ENCODE results near the gene BBX.

BBX gene

DNA sequence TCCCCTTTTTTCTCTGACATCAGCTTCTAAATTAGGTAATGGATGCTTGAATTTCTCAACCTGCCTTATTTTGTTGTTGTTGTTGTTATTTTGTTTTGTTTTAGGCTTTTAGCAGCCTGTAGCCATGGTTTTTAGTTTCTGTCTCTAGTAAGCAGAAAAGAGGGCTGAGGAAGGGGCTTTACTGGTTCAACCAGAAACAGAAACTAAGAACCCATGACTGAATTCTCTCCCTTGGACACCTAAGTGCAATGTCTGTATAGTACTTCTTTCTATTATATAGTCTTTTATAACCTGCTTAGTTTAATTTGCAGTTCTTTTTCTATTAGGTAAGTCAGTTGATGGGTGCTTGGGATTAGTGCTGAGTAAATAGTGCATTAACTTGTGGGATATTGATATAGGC, 129.0 kb downstream of the BBX start:
- H3K27me3 ChIP-seq: no peaks in the 10 kb centered on the region
- DNase-seq: no peak
- H3K4me3 ChIP-seq (ENCODE audit: low read depth, low read length): no peak overlapping the region
- no peak for TF ChIP-seq CTCF (IDR thresholded peaks at IDR 0.05; ENCODE audit: low read depth, low read length)
- no peaks in the 10 kb centered on the region for H3K9me3 ChIP-seq
- no peaks in the 10 kb centered on the region for H3K36me3 ChIP-seq
- peaks cover 2% of the 10 kb centered on the region; the same call in 1 of the 2 replicates for H3K4me1 ChIP-seq

- H3K9me3 ChIP-seq: no peaks in the 10 kb centered on the region
- TF ChIP-seq CTCF (IDR thresholded peaks at IDR 0.05; ENCODE audit: low read depth, low read length): no peak
- H3K27me3 ChIP-seq: no peaks in the 10 kb centered on the region
- no peaks in the 10 kb centered on the region for H3K36me3 ChIP-seq
- DNase-seq: no peak
- no peaks in the 10 kb centered on the region for H3K4me1 ChIP-seq
- no peak overlapping the region for H3K4me3 ChIP-seq (ENCODE audit: low read depth, low read length)
Measured at GRCh38 chr3:107654218-107654617, 131.5 kb downstream of the BBX start.

DNA sequence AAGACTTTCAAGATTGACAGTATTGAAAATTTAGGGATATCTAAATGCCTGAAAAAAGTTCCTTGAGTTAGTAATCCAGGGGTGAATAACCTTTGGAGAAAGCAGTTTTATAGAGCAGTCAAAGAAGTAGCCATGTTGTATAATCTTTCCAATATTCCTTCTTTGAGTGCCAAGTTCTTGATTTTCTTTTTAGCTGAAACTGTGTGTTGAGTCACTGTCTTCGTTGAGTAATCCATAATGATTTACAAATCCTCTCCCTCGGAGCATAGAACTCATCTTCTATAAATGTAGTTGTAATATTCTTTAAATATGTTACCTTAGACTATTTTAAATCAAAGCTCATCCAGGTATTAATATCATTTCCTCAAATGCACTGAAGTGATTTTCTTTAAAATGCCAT, 135.2 kb downstream of the BBX start:
- Histone ChIP-seq H3K27me3 (no peaks in the 10 kb centered on the region), H3K4me3 (ENCODE audit: low read depth, low read length) (no peak overlapping the region), H3K4me1 (peaks cover 7% of the 10 kb centered on the region), H3K36me3 (no peaks in the 10 kb centered on the region), H3K9me3 (no peaks in the 10 kb centered on the region)
- no peak for DNase-seq
- no peak for TF ChIP-seq CTCF (IDR thresholded peaks at IDR 0.05; ENCODE audit: low read depth, low read length)

DNA sequence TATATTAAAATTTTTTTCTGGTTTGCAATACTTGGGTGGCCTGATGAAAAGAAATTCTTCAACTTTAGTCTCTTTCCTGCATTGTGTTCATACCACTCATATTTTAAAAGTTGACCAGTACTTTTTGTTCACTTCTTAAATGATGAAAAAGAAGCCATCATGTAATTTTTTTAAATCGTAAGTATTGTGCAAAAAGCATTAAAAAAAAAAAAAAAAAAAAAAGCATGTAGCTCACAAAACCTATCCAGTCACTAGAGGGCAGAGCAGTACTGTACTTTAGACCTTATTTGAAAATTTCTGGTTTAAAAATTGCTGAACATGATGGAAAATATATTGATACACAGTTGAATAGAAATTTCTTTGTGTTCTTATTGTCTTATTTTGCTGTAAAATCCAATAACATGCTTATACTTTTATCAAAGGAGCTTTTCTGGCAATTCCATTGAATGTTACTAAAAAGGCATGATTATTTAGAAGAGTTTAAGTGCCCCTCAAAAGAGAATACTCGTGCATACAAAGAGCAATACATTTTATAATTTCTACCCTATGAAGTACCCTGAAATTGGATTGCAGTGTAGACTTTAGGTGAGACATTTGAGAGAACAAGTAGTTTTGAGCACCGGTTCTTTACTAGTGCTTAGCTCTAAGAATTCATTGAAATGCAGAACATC, 137.7 kb downstream of the BBX start:
- peak; percentile 20 for DNase-seq
- peaks cover 7% of the 10 kb centered on the region for H3K4me1 ChIP-seq

DNA sequence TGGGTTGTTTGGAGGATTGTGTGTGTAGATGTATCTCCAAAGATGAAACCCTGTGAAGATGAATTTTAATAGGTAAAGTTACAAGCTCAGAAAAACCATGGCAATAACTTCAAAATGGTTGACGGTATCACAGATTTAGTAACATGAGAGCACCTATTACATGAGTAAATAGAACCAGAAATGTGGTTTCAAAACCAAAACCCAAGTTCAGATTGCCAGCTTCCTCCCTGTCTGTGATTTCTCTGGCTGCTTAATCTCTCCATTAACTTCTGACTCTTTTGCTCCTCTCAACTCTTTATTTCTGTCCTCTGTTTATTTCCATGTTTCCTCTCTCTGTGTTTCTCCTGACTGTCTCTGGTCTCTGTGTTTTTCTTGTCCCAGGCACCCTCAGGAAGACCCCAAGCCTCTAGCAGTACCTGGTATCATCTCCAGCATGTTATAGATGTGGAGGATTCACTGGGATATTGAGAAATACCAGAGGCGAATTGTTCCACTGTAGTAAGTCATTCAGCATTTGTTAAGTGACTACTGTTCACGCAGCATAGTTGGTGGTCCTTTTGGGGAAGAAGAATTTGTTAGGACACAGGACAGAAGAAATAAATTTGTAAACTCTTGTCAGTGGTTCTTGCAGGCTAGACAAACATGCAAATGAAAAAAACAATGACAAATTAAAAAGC, 138.8 kb downstream of the BBX start:
- Histone ChIP-seq H3K4me1 (peaks cover 7% of the 10 kb centered on the region), H3K4me3 (ENCODE audit: low read depth, low read length) (no peak overlapping the region)

More for the DNA sequence above, 137.7 kb downstream of the BBX start:
- peak; percentile 72 for TF ChIP-seq CTCF (IDR thresholded peaks at IDR 0.05; ENCODE audit: low read depth, low read length)
- Histone ChIP-seq H3K9me3 (no peaks in the 10 kb centered on the region), H3K27me3 (no peaks in the 10 kb centered on the region), H3K36me3 (no peaks in the 10 kb centered on the region), H3K4me3 (ENCODE audit: low read depth, low read length) (no peak overlapping the region)

More for the DNA sequence above, 138.8 kb downstream of the BBX start:
- no peak for DNase-seq
- TF ChIP-seq CTCF (IDR thresholded peaks at IDR 0.05; ENCODE audit: low read depth, low read length): no peak
- Histone ChIP-seq H3K36me3 (no peaks in the 10 kb centered on the region), H3K9me3 (no peaks in the 10 kb centered on the region), H3K27me3 (no peaks in the 10 kb centered on the region)

Data from BE2C (cell line).